RCC 7860 (cell line): ENCODE measurements around the gene PRPH.
"Not testable (repeated sequence)": the region's sequence is repeated elsewhere in the genome, so short reads cannot be mapped to it uniquely, and the experiment has no call there.

Experiments
- DNase-seq: peaks from one replicate; pipeline ENCODE4 v3.0.0-alpha.2; 2015; ENCODE audit warnings: low spot score
- FAIRE-seq: peaks from 2 replicates; lab custom pipeline; 2012; peaks lifted over from hg19 to GRCh38; lab: Jason Lieb, UNC

The PRPH gene

DNA sequence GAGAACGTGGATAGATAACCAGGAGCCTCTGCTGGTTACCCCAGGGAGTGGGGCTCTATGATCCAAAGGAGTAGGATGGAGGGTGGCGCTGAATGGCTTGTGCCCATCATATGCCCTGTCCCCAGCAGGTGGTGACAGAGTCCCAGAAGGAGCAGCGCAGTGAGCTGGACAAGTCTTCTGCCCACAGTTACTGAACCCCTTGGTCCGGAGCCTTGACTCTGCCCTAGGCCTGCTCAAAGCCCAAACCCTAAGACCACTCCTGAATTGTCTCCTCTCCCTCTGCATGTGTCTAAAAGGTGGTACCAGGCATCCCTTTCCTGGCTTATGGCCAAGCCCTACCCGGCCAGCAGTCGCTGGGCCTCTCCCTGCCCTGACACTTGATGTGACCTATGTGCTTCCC lies 3.2 kb downstream of the PRPH start:
- FAIRE-seq (no peak), DNase-seq (no peak)

DNA sequence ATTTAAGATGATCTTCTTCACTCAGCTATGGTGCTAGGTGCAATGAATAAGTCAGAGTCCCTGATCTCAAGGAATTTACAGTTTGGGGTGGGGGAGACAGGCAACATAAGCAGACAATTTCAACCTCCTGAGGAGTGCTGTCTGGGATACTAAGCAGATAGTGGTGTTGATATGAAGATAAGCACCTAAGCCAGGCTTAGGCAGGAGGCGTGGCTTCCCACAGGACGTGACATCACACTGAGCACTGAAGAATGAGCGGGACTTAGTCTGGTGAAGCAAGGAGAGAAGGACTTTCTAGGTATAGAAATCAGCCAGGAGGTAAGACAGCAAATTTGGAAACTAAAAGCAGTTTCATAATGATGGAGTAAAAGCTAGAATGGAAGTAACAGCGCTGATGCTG lies 6.8 kb downstream of the PRPH start:
- DNase-seq (no peak), FAIRE-seq (no peak)

DNA sequence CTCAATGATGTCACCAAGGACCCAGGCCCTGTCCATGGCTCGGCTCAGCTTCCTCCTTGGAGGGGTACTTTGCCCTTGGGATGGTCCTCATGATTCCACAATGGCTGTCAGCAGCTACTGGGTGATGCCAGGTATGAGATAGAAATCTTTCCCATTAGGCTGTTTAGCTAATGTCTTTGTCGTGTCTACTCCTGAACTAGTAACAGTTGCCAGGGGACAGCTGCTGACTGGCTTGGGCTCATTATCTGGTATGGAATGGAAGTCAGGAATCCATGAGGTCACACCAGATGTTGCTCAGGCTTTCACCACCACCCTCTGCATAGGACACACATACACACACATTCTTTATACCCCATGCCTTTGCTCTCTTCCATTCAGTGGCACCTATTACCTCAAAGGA lies 9.2 kb downstream of the PRPH start:
- no peak for FAIRE-seq

DNA sequence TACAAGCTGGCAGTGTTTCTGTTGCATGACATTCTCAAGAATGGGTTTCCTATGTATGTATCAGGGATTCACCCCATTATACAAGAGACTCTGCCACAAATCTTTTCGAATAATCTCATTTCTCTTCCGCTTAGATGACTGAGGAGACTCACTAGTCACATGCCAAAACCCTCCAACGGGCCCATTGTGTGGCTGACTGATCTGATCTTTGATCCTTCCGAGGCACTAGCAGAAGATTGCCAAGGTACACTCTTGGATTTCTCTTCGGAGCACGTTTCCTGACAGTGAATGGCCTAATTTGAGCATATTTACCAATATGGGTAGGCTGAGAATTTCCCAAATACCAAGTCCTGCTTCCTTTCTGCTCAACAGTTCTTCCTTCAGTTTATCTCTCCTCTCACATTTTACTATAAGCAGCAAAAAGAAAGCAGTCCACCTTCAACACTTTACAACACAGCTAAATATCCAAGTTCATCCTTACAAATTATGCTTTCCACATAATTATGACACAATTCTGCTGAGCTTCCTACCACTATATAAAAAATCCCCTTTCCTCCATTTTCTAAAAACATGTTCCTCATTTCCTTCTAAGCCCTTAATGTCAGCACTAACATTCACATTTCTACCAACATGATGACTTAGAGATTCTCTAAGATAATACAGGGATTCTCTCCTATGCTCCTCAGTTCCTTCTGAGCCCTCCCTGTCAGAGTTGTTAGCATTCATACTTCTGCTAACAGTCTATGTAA lies 11.0 kb downstream of the PRPH start:
- no peak for FAIRE-seq
- no peak for DNase-seq

More for the DNA sequence above, 9.2 kb downstream of the PRPH start:
- no peak for DNase-seq

DNA sequence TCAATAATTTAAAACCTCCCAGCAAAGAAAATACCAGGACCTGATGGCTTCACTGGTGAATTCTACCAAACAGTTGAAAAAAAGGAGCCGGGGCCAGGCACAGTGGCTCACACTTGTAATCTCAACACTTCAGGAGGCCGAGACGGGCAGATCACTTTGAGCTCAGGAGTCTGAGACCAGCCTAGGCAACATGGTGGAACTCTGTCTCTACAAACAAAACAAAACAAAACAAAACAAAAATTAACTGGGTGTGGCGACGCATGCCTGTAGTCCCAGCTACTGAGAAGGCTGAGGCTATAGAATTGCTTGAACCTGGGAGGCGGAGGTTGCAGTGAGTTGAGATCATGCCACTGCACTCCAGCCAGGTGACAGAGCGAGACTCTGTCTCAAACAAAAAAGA lies 14.4 kb downstream of the PRPH start:
- DNase-seq: no peak
- no peak for FAIRE-seq

DNA sequence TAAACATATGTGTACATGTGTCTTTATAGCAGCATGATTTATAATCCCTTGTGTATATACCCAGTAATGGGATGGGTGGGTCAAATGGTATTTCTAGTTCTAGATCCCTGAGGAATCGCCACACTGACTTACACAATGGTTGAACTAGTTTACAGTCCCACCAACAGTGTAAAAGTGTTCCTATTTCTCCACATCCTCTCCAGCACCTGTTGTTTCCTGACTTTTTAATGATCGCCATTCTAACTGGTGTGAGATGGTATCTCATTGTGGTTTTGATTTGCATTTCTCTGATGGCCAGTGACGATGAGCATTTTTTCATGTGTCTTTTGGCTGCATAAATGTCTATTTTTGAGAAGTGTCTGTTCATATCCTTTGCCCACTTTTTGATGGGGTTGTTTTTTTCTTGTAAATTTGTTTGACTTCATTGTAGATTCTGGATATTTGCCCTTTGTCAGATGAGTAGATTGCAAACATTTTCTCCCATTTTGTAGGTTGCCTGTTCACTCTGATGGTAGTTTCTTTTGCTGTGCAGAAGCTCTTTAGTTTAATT lies 15.6 kb downstream of the PRPH start:
- DNase-seq, FAIRE-seq: not testable (repeated sequence)

DNA sequence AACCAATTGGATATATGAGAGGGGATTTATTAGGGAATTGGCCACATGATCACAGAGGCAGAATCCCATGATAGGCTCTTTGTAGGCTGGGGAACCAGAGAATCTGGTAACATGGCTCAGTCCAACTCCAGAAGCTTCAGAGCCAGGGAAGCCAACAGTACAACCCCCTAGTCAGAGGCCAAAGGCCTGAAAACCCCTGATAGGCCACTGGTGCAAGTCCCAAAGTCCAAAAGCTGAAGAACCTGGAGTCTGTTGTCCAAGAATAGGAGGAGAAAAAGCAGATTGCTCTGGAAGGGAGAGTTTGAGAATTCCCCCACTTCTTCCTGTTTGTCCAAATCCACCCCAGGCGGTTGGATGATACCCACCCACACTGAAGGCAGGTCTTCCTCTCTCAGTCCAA lies 19.9 kb downstream of the PRPH start:
- DNase-seq: no peak
- no peak for FAIRE-seq

DNA sequence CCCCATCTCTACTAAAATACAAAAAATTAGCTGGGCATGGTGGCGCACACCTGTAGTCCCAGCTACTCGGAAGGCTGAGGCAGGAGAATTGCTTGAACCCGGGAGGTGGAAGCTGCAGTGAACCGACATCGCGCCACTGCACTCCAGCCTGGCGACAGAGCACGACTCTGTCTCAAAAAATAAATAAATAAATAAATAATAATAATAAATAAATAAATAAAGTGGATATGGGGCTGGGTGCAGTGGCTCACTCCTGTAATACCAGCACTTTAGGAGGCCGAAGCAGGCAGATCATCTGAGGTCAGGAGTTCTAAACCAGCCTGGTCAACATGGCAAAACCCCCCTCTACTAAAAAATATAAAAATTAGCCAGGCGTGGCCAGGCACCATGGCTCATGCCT lies 22.2 kb downstream of the PRPH start:
- not testable (repeated sequence) for DNase-seq, FAIRE-seq

DNA sequence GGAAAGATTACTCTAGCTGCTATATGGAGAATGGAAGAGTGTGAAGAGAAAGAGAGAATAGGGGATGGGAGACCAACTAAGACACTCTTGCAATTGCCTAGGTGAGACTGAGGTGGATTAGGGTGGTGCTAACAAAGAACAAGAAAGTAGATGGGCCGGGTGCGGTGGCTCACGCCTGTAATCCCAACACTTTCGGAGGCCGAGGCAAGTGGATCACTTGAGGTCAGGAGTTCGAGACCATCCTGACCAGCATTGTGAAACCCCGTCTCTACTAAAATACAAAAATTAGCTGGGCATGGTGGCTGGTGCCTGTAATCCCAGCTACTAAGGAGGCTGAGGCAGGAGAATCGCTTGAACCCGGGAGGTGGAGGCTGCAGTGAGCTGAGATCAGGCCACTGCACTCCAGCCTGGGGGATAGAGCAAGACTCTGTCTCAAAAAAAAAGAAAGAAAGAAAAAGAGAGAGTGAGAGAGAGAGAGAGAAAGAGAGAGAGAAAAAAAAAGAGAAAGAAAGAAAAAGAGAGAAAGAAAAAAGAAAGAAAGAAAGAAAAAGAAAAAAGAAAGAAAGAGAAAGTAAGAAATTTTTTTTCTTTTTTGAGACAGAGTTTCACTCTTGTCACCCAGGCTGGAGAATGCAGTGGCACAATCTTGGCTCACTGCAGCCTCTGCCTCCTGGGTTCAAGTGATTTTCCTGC lies 25.6 kb downstream of the PRPH start:
- DNase-seq, FAIRE-seq: not testable (repeated sequence)

DNA sequence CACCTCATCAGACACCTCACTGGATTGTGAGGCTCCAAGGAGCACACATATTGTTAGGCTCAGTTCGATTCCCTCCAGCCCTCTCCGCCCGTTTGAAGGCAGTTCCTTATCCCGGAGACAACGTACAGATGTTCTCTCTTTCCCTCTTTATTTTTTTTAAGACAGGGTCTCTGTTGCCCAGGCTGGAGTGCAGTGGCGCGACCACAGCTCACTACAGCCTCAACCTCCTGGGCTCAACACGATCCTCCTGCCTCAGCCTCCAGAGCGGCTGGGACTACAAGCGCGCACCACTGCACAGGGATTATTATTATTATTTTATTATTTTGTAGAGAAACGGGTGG lies 27.4 kb downstream of the PRPH start:
- no peak for DNase-seq
- no peak for FAIRE-seq

DNA sequence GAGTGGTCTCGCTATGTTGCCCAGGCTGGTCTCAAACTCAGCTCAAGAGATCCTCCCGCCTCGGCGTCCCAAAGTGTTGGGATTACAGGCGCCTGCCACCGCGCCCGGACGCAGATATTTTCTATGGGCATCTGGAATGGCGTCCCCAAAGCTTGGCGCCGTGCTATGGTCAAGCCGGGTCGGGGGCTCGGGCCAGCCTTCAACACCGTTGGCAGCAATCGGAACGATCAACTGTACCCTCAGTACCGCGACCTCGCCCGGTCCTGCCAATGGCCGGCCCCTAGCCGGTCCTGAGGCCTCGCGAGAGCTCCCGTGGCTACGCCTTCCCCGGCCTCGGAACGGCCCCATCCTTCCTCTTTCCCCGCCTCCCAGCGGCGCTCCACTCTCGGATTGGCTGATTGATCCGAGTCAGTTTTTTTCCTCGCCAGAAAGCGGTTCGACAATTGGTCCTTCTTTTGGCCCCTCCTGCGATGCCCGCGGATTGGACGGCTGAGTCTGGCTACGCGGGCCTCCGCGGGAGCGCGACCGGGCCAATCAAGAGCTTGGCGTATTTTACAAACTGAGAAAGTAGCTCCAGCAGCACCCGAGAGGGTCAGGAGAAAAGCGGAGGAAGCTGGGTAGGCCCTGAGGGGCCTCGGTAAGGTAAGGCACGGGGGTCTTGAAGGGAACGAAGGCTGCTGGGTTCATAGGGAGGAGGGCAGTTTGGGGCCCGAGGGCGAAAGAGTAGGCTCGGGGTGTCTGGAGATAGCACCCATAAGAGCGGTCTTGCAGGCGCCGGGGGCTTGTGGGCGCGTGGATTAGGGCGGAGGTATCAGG lies 28.0 kb downstream of the PRPH start, which contains the start of gene TROAP:
TSS of gene TROAP (plus strand) at position 548 of the 816 bp plus-strand sequence. CDS start 354 bp downstream, outside the sequence.
- FAIRE-seq (peak; percentile 93), DNase-seq (peak; percentile 90)

DNA sequence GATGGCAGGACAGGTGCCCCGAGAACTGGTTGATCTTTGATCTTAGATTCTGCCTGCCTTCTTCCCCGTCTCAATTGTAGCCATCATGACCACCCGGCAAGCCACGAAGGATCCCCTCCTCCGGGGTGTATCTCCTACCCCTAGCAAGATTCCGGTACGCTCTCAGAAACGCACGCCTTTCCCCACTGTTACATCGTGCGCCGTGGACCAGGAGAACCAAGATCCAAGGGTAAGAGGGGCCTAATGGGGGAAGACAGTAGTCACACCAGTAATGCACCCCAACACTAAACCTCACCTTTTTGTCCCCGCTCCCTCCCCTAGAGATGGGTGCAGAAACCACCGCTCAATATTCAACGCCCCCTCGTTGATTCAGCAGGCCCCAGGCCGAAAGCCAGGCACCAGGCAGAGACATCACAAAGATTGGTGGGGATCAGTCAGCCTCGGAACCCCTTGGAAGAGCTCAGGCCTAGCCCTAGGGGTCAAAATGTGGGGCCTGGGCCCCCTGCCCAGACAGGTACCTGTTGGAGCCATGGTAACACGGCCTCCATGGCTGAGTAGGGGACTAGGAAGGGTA lies 28.7 kb downstream of the PRPH start:
- FAIRE-seq (no peak), DNase-seq (no peak)

DNA sequence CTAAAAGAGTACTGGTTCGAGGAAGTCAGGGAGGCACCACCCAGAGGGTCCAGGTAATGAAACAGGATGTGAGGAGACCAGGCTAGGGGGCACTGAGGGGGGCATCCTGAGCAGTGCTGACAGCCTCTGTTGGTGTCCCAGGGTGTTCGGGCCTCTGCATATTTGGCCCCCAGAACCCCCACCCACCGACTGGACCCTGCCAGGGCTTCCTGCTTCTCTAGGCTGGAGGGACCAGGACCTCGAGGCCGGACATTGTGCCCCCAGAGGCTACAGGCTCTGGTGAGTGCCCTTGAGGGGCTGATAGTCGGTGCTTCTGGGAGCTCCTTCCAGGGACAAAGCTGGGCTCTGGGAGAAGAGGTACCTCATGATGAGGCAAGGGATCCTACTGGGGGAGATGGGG lies 30.7 kb downstream of the PRPH start:
- no peak for DNase-seq
- FAIRE-seq: no peak

DNA sequence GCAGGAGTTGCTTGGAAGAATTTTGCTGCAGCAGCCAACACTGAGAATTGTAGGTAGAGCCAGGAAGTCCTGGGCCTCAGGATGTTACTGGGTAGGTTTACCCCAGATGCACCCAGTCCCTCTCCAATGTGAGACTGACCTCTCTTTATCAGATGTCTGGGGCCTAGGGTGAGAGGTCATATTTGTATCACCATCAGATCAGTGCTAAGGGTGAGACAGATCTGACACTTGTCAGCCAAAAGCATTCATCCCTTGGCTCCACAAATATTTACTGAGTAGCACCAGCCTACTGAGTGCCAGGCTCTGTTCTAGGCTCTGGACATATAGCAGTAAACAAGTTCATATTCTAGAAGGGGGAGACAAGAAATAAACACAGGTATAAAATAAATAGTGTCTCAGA lies 32.4 kb downstream of the PRPH start:
- no peak for DNase-seq
- FAIRE-seq: no peak

DNA sequence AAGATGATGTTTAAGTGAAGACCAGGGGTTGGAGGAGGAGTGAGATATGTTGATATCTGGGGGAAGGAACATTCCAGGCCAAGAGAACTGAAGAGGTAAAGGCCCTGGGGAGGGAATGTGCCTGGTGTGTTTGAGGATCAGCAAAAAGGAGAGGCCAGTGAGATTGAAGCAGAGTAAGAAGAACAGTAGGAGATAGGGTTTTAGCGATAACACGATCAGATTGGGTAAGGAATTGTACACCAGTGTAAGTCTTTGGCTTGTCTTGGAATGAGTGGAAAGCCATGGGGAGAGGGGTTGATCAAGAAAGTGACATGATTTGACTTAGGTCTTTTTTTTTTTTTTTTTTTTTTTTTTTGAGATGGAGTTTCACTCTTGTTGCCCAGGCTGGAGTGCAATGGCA lies 32.9 kb downstream of the PRPH start:
- FAIRE-seq (no peak), DNase-seq (no peak)

DNA sequence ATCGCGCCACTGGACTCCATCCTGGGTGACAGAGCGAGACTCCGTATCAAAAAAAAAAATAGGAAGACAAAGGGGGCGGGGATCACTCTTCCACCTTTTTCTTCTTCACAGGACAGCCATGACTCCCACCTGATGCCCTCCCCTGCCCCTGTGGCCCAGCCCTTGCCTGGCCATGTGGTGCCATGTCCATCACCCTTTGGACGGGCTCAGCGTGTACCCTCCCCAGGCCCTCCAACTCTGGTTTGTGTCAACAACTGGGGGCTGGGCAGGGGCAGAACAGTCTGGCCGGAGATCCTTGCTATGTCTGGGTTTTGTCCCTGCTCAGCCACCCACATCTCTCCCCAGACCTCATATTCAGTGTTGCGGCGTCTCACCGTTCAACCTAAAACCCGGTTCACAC lies 33.9 kb downstream of the PRPH start:
- FAIRE-seq (no peak), DNase-seq (no peak)

DNA sequence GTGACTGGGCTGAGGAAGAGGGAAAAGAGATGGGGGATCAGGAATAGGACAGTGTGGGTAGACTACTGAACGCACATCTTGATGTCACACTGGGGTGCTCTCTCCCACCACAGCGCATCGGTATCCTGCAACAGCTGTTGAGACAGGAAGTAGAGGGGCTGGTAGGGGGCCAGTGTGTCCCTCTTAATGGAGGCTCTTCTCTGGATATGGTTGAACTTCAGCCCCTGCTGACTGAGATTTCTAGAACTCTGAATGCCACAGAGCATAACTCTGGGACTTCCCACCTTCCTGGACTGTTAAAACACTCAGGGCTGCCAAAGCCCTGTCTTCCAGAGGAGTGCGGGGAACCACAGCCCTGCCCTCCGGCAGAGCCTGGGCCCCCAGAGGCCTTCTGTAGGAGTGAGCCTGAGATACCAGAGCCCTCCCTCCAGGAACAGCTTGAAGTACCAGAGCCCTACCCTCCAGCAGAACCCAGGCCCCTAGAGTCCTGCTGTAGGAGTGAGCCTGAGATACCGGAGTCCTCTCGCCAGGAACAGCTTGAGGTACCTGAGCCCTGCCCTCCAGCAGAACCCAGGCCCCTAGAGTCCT lies 35.2 kb downstream of the PRPH start:
- DNase-seq (no peak), FAIRE-seq (no peak)

DNA sequence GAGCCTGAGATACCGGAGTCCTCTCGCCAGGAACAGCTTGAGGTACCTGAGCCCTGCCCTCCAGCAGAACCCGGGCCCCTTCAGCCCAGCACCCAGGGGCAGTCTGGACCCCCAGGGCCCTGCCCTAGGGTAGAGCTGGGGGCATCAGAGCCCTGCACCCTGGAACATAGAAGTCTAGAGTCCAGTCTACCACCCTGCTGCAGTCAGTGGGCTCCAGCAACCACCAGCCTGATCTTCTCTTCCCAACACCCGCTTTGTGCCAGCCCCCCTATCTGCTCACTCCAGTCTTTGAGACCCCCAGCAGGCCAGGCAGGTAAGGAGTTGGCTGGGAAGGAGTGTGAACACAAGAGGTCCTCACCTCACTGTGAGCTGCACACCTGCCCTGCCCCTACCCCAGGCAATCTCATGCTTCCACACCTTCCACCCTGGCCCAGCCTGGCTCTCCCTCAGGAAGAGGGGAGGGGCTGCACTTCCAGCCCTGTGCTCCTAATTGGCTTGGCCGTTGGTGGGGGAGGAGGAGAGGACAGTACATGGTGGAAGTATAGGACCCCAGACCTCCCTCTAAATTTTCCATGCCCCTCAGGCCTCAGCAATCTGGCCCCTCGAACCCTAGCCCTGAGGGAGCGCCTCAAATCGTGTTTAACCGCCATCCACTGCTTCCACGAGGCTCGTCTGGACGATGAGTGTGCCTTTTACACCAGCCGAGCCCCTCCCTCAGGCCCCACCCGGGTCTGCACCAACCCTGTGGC lies 35.9 kb downstream of the PRPH start:
- FAIRE-seq: no peak

DNA sequence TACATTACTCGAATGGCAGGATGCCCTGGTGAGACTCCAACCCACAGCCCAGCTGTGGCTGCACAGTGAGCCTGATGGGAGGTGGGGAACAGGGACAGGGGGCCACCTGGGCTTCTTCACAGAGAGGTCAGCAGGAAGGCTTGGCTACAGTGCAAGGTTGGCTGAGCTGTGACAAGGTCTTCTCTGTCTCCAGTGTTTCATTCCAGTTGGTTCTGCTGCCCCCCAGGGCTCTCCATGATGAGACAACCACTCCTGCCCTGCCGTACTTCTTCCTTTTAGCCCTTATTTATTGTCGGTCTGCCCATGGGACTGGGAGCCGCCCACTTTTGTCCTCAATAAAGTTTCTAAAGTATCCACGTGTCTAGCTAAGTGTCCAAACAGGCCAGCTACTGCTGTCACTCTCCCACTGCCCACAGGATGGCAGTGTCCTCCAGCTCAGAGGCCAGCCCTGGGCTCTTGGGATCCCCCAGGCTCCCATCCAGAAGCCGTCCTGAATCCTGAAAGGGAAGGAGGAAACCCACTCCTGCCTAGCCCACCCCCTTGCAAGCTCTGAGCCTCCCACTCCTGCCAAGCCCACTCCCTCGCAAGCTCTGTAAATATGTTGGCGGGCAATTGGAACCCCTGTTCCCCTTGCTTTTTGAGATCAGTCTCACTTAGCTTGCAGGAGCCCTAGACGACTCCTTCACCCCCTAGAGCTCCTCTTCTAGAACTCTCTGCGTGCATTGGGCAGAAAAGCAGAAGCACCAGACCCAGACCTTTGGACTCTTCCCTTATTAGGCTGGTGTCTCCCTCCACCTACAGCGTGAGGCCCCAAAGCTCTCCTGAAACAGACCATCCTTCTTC lies 36.7 kb downstream of the PRPH start:
- DNase-seq: peak; percentile 30
- no peak for FAIRE-seq

More for the DNA sequence above, 35.9 kb downstream of the PRPH start:
- no peak for DNase-seq
